H9 (cell line): ENCODE measurements around the gene AGA. TPM values are rescaled to one million over a fixed set of nuclear protein-coding genes. Genes with fewer than 3 reads are reported as not detected.

ENCODE experiments used
- DNase-seq: peaks from one replicate; pipeline ENCODE4 v3.0.0-alpha.2; 2017
- H2AFZ ChIP-seq: one replicate; pipeline ENCODE4 v1.6.1; 2013; ENCODE audit warnings: mild to moderate bottlenecking, low read length, control low read depth, moderate library complexity
- H2AK5ac ChIP-seq: 2 replicates; pipeline ENCODE4 v1.6.1; 2013; ENCODE audit warnings: low read length, control low read depth, mixed read lengths; ENCODE audit not compliant: insufficient read length
- H2BK120ac ChIP-seq: one replicate; pipeline ENCODE4 v1.6.1; 2013; ENCODE audit warnings: low read depth, mild to moderate bottlenecking, low read length, control low read depth, inconsistent platforms; ENCODE audit not compliant: poor library complexity, severe bottlenecking
- H2BK12ac ChIP-seq: 2 replicates; pipeline ENCODE4 v1.6.1; 2013; ENCODE audit warnings: low read length, control low read depth, mixed read lengths, low read depth; ENCODE audit not compliant: insufficient read length
- H2BK15ac ChIP-seq: 2 replicates; pipeline ENCODE4 v1.6.1; 2013; ENCODE audit warnings: low read depth, low read length, control low read depth
- H2BK20ac ChIP-seq: one replicate; pipeline ENCODE4 v1.6.1; 2013; ENCODE audit warnings: low read depth, mild to moderate bottlenecking, low read length, control low read depth, inconsistent platforms; ENCODE audit not compliant: poor library complexity, severe bottlenecking
- H2BK5ac ChIP-seq: 2 replicates; pipeline ENCODE4 v1.6.1; 2013; ENCODE audit warnings: low read length, control low read depth, mixed read lengths; ENCODE audit not compliant: insufficient read length
- H3K14ac ChIP-seq: 2 replicates; pipeline ENCODE4 v1.6.1; 2013; ENCODE audit warnings: low read length, control low read depth; ENCODE audit not compliant: insufficient read depth
- H3K18ac ChIP-seq: 2 replicates; pipeline ENCODE4 v1.6.1; 2013; ENCODE audit warnings: low read depth, mild to moderate bottlenecking, mixed read lengths, low read length, control low read depth; ENCODE audit not compliant: insufficient read length
- H3K23ac ChIP-seq: 2 replicates; pipeline ENCODE4 v1.6.1; 2013; ENCODE audit warnings: low read length, control low read depth, mixed read lengths, low read depth; ENCODE audit not compliant: insufficient read length
- H3K23me2 ChIP-seq: 2 replicates; pipeline ENCODE4 v1.6.1; 2013; ENCODE audit warnings: low read depth, mild to moderate bottlenecking, mixed read lengths, low read length, control low read depth; ENCODE audit not compliant: insufficient read length, poor library complexity, severe bottlenecking
- H3K27ac ChIP-seq: 2 replicates; pipeline ENCODE4 v1.5.1; 2013; ENCODE audit warnings: low read length, control low read depth, mixed read lengths, low read depth; ENCODE audit not compliant: insufficient read length
- H3K27me3 ChIP-seq: 2 replicates; pipeline ENCODE4 v1.6.1; 2013; ENCODE audit warnings: low read length, control low read depth, inconsistent platforms; ENCODE audit not compliant: insufficient read depth
- H3K4ac ChIP-seq: 2 replicates; pipeline ENCODE4 v1.6.1; 2013; ENCODE audit warnings: low read depth, mild to moderate bottlenecking, control low read depth, inconsistent platforms, low read length, moderate library complexity
- H3K4me1 ChIP-seq: 2 replicates; pipeline ENCODE4 v1.6.1; 2013; ENCODE audit warnings: low read length, control low read depth, inconsistent platforms; ENCODE audit not compliant: insufficient read depth
- H3K4me2 ChIP-seq: 2 replicates; pipeline ENCODE4 v1.6.1; 2013; ENCODE audit warnings: low read length, control low read depth, mixed read lengths; ENCODE audit not compliant: insufficient read length, insufficient read depth
- H3K56ac ChIP-seq: 2 replicates; pipeline ENCODE4 v1.6.1; 2013; ENCODE audit warnings: low read depth, mild to moderate bottlenecking, mixed read lengths, low read length, control low read depth; ENCODE audit not compliant: insufficient read length
- H3K79me1 ChIP-seq: 2 replicates; pipeline ENCODE4 v1.6.1; 2013; ENCODE audit warnings: low read depth, mild to moderate bottlenecking, moderate library complexity, low read length, control low read depth, inconsistent platforms; ENCODE audit not compliant: insufficient read depth, poor library complexity, severe bottlenecking
- H3K79me2 ChIP-seq: 2 replicates; pipeline ENCODE4 v1.6.1; 2013; ENCODE audit warnings: low read length, control low read depth, inconsistent platforms; ENCODE audit not compliant: insufficient read depth
- H3K9ac ChIP-seq: 2 replicates; pipeline ENCODE4 v1.6.1; 2013; ENCODE audit warnings: low read length, control low read depth, mixed read lengths; ENCODE audit not compliant: insufficient read length; ENCODE audit errors: extremely low read depth
- H3K9me3 ChIP-seq: one replicate; pipeline ENCODE4 v1.6.1; 2013; ENCODE audit warnings: low read depth, low read length, inconsistent platforms; ENCODE audit not compliant: control insufficient read depth
- H3T11ph ChIP-seq: one replicate; pipeline ENCODE4 v1.6.1; 2013; ENCODE audit warnings: mild to moderate bottlenecking, low read length, control low read depth, inconsistent platforms
- H4K20me1 ChIP-seq: one replicate; pipeline ENCODE4 v1.6.1; 2013; ENCODE audit not compliant: control insufficient read depth, insufficient read length, insufficient read depth
- H4K5ac ChIP-seq: 2 replicates; pipeline ENCODE4 v1.6.1; 2013; ENCODE audit warnings: low read depth, mild to moderate bottlenecking, mixed read lengths, low read length, control low read depth; ENCODE audit not compliant: insufficient read length
- H4K8ac ChIP-seq: replicated peaks from 2 replicates; pipeline ENCODE4 v1.6.1; 2013; ENCODE audit warnings: low read length, control low read depth, mixed read lengths, low read depth; ENCODE audit not compliant: insufficient read length
- H4K91ac ChIP-seq: 2 replicates; pipeline ENCODE4 v1.6.1; 2013; ENCODE audit warnings: low read depth, mild to moderate bottlenecking, moderate library complexity, mixed read lengths, low read length, control low read depth; ENCODE audit not compliant: insufficient read length
- H3K27ac Mint-ChIP-seq, 3 experiments: 2 replicates in 2 of 3; 3 replicates in 1 of 3; pipeline ENCODE4 v1.8.0; 2020 to 2021; ENCODE audit warnings: mixed read lengths in 3 of 3, mild to moderate bottlenecking in 1 of 3, moderate library complexity in 1 of 3
- H3K27me3 Mint-ChIP-seq: 2 replicates; pipeline ENCODE4 v1.8.0; 2021; ENCODE audit warnings: low read depth, mild to moderate bottlenecking, moderate library complexity, mixed read lengths
- H3K36me3 Mint-ChIP-seq, 3 experiments: 2 replicates in 2 of 3; 3 replicates in 1 of 3; pipeline ENCODE4 v1.8.0; 2020 to 2021; ENCODE audit warnings: low read depth in 3 of 3, mixed read lengths in 3 of 3; ENCODE audit not compliant: insufficient read depth in 1 of 3
- H3K4me1 Mint-ChIP-seq, 2 experiments: 2 replicates each; pipeline ENCODE4 v1.8.0; 2020; ENCODE audit warnings: mixed read lengths in 2 of 2
- H3K4me3 Mint-ChIP-seq, 2 experiments: 2 replicates in 1 of 2; 3 replicates in 1 of 2; pipeline ENCODE4 v1.8.0; 2020 to 2021; ENCODE audit warnings: mild to moderate bottlenecking in 2 of 2, mixed read lengths in 2 of 2, moderate library complexity in 1 of 2
- H3K9me3 Mint-ChIP-seq, 2 experiments: 2 replicates in 1 of 2; 3 replicates in 1 of 2; pipeline ENCODE4 v1.8.0; 2020; ENCODE audit warnings: mild to moderate bottlenecking in 2 of 2, mixed read lengths in 2 of 2, moderate library complexity in 1 of 2
- CTCF ChIP-seq: fragments of 200-600 bp; sonication (generic); conservative IDR thresholded peaks from 3 replicates; pipeline ENCODE4 v1.8.0; 2021; ENCODE audit warnings: antibody characterized with exemption, mild to moderate bottlenecking
- WGBS: extraction: QIAGEN DNeasy Blood & Tissue Kit; methylation state at CpG from one replicate; pipeline ENCODE4 v1.1.7; 2013; ENCODE audit warnings: missing lambda C conversion rate, low lambda C conversion rate, mixed read lengths; ENCODE audit not compliant: insufficient read length; ENCODE audit errors: extremely low coverage; 5-methylcytosine and 5-hydroxymethylcytosine counted together
- total RNA-seq: library from RNA; stranded (reverse); gene quantifications from 2 replicates; pipeline ENCODE4 v1.2.1, GENCODE V29; 2021

The AGA gene
- total RNA-seq, 1 experiment from 2014 or later, result 10.0 TPM

GRCh38 chr4:177405508-177405907, 36.7 kb downstream of the AGA start:
- H3K9ac ChIP-seq, result no peak overlapping the region
- no peak for DNase-seq
- H4K20me1 ChIP-seq, result no peaks in the 10 kb centered on the region
- no peak overlapping the region for H2BK120ac ChIP-seq
- no CpG with 5 or more reads among the region's 2 CpGs for WGBS
- Mint-ChIP-seq H3K9me3 (peaks cover 0 to 1% of the 10 kb centered on the region in 2 experiments; a peak in 3 of 5 replicates), H3K4me1 (peaks cover 17 to 19% of the 10 kb centered on the region in 2 experiments), H3K27me3 (no peaks in the 10 kb centered on the region), H3K36me3 (peaks cover 0 to 8% (median 0%) of the 10 kb centered on the region in 3 experiments; a peak in 3 of 7 replicates), H3K27ac (no peak overlapping the region), H3K4me3 (no peak overlapping the region)
- no peak overlapping the region for H3K27ac ChIP-seq
- H3K4me2 ChIP-seq, result no peak overlapping the region
- no peak overlapping the region for H2BK15ac ChIP-seq
- no peak overlapping the region for H3K56ac ChIP-seq
- H2BK5ac ChIP-seq, result no peak overlapping the region
- H3K14ac ChIP-seq, result no peak overlapping the region
- H3K27me3 ChIP-seq, result no peaks in the 10 kb centered on the region
- TF ChIP-seq CTCF, result no peak
- H3K79me1 ChIP-seq, result no peaks in the 10 kb centered on the region
- H4K91ac ChIP-seq, result no peak overlapping the region
- no peak overlapping the region for H2AK5ac ChIP-seq
- H3K9me3 ChIP-seq, result no peaks in the 10 kb centered on the region
- no peak overlapping the region for H2AFZ ChIP-seq
- H3K23ac ChIP-seq, result no peak overlapping the region
- no peak overlapping the region for H2BK20ac ChIP-seq
- H2BK12ac ChIP-seq, result no peak overlapping the region
- H3K4ac ChIP-seq, result no peak overlapping the region
- no peak overlapping the region for H4K5ac ChIP-seq
- no peak overlapping the region for H4K8ac ChIP-seq
- H3K79me2 ChIP-seq, result no peaks in the 10 kb centered on the region
- H3K18ac ChIP-seq, result no peak overlapping the region
- no peak overlapping the region for H3T11ph ChIP-seq
- H3K23me2 ChIP-seq, result no peaks in the 10 kb centered on the region
- H3K4me1 ChIP-seq, result no peaks in the 10 kb centered on the region
